HPDE6-E6E7 (cell line): ENCODE data around the gene CD93.

Experiments used
- DNase-seq: peaks from one replicate; pipeline ENCODE4 v3.0.0; 2011; ENCODE audit warnings: missing footprints; ENCODE audit errors: extremely low spot score

CD93 gene

GRCh38 chr20:23061262-23061661 lies 24.9 kb downstream of the CD93 start:
- DNase-seq: no peak

GRCh38 chr20:23060629-23061028 lies 25.5 kb downstream of the CD93 start:
- DNase-seq: no peak

- no peak for DNase-seq
Measured at GRCh38 chr20:23059846-23060245, 26.3 kb downstream of the CD93 start.

- DNase-seq: no peak
Measured at GRCh38 chr20:23059001-23059400, 27.1 kb downstream of the CD93 start.

- DNase-seq: no peak
Measured at GRCh38 chr20:23058240-23058639, 27.9 kb downstream of the CD93 start.

GRCh38 chr20:23052904-23053303 lies 33.2 kb downstream of the CD93 start:
- DNase-seq: no peak

- DNase-seq: peak; percentile 70
Measured at GRCh38 chr20:23050847-23051627, 35.1 kb downstream of the CD93 start.

- DNase-seq: peak; percentile 63
Measured at GRCh38 chr20:23050076-23050838, 35.9 kb downstream of the CD93 start.

GRCh38 chr20:23049201-23050075 lies 36.7 kb downstream of the CD93 start, which contains the start of gene THBD:
TSS of gene THBD (minus strand) at chr20:23049672. CDS start at chr20:23049504, 168 bp downstream.
- DNase-seq: peak; percentile 94

- DNase-seq: peak; percentile 62
Measured at GRCh38 chr20:23048283-23049200, 37.6 kb downstream of the CD93 start.

- no peak for DNase-seq
Measured at GRCh38 chr20:23047738-23048214, 38.3 kb downstream of the CD93 start.

GRCh38 chr20:23047001-23047737 lies 39.0 kb downstream of the CD93 start:
- no peak for DNase-seq

GRCh38 chr20:23046431-23046830 lies 39.7 kb downstream of the CD93 start:
- no peak for DNase-seq

- no peak for DNase-seq
Measured at GRCh38 chr20:23043376-23043775, 42.7 kb downstream of the CD93 start.

- no peak for DNase-seq
Measured at GRCh38 chr20:23042270-23042669, 43.9 kb downstream of the CD93 start.

- no peak for DNase-seq
Measured at GRCh38 chr20:23039885-23040508, 46.1 kb downstream of the CD93 start.

- DNase-seq: no peak
Measured at GRCh38 chr20:23039136-23039875, 46.8 kb downstream of the CD93 start.

- no peak for DNase-seq
Measured at GRCh38 chr20:23037017-23037481, 49.1 kb downstream of the CD93 start.

GRCh38 chr20:23036371-23036770 lies 49.8 kb downstream of the CD93 start:
- no peak for DNase-seq
